NCI-H446 treated with DMSO at 0.1 percent for 48 hours (cell line): ENCODE measurements around the gene CACNA2D1.

Experiments used
- DNase-seq: peaks from one replicate; lab custom pipeline; 2025; lab: John Stamatoyannopoulos, UW

Gene CACNA2D1

DNA sequence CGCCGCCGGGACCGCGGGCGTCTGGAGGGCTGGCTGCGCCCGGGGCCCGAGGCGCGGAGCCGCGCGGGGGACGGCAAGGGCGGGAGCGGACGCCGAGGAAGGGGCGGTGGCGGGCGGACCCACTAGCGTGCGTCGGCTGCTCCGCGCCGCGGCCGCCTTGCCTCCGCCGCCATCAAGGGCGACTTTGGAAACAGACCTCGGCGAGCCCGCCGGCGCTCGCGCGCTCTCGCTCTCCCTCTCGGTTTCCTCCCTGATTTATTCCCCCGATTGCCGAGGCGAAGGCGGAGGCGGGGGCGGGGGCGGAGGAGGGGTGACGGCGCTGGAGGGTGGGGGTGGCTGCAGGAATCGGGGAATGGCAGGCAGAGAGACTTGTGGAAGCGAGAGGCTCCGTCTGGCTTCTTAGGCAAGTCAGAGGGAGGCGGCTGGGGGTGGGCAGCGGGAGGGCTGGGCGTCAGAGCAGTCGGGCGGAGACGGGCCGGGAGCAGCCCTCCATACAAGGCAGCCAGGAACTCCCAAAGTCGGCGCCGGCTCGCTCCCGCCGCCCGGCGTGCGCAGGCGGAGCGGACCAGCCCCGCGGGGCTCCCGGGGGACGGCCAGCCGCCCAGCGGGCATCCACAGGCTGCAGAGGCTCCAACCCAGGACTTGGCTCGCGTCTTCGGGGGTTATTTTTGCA is at the start of gene CACNA2D1:
Gene CACNA2D1 (minus strand): TSS at position 231 of the 673 bp plus-strand sequence.
- peak; percentile 83 for DNase-seq

DNA sequence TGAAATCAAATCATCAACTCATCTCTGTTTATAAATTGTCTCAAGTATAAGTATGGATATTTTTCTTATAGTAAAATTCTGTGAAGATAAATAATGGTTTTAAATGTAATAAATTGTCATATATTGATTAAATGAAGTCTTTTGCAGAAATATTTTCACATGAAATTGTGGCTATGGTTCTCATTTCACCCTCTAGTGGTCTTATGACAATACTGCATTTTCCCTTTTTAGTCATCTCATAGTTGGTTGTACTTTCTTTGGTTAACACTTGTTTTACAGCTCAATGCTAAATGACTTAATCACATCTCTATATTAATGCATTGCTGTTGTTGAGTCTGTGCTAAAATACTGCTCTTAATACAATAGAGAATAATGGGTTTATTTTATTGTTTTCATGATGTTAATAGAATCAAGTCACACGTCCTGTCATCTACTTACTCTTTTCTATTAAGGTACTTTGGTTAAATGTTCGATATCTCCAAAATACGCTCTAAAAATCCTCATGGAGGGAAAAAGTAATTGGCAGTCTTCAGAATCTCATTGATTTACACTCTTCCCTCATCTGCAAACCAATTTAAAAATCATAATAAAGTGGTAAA is 38.0 kb upstream of the CACNA2D1 start:
- peak; percentile 6 for DNase-seq

DNA sequence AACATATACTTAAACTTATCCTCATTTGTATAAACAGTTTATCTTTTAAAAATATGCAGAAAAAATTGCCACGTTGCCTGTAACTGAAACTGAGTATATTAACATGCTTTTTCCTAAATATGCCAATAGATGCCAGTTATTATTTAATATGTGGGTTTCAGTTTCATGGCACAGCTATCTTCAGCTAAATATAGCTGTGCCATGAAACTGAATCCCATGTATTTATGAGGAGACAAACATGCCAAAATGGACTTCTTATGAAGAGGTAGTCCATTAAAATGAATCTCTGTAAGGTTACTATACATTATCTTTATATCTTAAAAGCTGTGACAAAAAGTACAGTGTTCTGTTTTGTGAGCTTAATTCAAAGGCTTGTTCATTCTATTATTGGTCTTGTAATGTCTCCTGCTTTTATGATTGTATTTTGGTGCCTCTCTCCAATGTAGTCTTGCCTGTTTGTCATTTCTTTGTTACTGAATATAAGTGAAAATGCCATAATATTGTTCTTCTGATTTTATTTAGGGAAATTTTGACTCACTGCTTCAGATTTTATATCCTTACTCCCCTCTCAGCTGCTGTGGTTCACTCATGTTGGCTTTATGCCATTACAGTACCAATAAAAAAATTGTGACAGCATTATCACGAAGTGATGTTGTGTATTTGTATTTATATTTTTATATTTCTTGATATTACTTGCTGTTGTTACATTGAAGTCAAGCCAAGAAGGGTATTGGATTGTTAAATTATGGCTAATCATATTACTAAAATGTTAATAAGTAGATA is 34.3 kb upstream of the CACNA2D1 start:
- DNase-seq: no peak

DNA sequence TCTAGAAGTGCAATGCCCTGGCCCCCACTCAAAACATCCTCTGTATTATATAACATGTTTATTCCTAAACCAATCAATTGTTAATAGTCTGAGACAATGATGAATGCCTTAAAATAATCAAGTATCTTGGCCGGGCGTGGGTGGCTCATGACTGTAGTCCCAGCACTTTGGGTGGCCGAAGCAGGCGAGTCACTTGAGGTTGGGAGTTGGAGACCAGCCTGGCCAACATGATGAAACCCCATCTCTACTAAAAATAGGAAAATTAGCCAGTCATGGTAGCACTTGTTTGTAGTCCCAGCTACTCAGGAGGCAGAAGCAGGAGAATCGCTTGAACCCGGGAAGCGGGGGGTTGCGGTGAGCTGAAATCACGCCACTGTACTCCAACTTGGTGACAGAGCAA is 29.4 kb upstream of the CACNA2D1 start:
- no peak for DNase-seq

DNA sequence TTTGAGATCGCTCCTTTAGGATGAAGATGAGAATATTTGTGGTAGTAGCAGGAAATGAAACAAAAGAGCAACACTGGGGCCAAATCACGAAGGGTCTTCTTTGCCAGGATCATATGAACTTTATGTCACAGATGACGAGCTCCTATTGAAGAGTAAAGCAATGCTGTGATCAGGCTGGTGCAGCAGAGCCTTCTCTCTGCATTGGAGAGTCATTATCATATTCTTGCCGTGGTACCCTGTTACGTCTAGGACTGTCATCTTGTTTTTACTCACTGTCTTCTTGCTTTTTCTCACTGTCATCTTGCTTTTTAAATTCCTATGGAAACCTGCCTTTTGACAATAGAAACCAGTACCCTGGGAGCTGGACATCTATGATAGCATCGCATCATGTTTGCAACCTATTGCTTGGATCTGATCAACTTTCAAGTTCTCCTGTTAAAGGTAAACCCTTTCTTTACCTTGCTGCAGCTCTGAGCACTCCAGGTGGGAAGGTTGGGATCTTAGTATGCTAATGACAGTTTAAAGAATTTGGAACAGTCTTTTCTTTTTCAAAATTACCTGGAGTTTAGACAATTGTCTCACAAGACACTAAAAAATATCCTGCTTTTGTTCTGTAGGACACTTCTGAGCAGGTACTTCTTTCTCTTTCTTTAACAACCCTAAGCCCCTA is 27.9 kb upstream of the CACNA2D1 start:
- no peak for DNase-seq

DNA sequence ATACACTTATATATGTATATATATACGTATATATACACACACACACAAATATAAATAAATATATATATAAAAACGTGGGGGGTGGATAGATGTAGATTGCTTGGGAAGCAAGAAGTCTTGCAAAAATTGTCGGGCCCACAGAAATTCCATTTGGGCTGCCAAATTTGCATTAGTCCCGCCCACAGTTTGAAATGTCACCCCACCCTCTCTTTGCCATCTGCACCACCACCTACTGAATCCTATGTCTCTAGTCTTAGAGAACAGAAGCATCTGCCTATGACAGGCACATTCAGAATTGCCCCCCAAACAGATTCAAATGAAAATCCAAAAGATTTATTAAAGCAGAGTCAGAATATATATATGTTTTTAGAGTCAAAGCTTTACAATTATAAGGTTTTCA is 25.6 kb upstream of the CACNA2D1 start:
- no peak for DNase-seq

DNA sequence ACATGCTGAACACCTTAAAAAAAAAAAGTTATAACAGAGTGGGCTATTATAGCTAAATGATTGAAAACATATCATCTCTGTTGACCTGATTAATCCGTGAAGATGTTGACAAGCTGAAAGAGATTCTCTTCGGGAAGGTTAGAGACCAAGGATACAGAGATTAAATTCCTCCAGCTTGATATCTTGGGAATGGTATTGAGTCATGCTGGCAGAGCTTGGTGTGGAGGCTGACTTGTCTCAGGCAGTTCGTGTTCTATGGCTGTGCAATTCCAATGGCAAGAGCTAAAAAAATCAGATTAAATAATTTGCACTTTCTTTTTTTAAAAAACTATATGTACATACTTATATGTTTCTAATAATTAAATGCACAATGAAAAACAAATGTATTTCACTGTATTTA is 24.9 kb upstream of the CACNA2D1 start:
- DNase-seq: no peak

DNA sequence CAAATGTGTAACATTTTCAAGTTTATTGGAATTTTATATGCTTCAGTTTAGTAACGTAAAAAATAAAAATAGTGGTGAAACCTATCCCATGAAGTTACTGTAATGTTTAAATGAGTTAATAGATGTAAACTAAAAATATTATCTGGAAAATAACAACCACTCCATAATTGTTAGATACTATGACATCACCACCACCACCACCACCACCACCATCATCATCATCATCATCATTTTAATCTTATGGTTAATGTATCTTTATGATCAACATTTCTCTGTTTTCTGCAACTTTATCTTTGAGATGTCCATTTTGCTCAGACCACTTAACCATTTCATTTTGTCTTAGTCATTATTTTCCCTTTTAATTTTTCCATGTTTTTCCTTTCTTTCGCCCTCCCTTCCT is 23.4 kb upstream of the CACNA2D1 start:
- no peak for DNase-seq

DNA sequence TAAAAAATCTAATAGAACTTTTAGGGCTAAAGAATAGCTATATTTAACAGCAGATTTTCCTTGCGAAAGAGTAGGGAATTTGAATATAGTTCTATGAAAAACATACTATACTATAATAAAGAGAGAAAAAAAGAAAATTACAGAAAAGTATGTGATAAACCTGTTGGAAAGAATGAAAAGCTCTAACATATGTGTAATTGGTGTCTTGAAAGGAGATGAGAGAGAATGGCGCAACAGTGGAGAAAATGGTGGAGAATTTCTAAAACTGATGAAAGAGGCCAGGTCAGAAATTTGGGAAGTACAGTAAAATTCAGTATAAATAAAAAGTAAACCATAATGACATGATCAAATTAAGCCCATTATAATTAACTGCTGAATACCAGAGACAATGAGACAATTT is 20.8 kb upstream of the CACNA2D1 start:
- no peak for DNase-seq

DNA sequence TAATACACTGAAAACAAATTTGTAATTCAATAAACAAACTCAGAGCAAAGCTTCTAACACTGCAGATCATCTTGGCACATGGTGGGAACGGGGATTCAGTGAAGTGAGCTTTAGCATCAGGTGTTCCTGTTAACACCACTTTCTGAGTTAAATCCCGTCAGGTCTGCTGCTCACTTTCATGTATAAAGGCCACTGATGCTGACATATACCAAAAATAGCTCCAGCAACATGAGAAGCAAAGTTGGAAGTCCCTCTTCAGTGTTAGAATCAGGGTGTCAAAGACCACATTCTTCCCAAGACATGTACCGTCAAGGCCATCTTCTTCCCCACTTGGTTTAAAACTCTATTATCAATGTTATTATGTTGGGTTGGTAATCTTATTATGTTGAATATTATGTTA is 11.7 kb upstream of the CACNA2D1 start:
- no peak for DNase-seq

DNA sequence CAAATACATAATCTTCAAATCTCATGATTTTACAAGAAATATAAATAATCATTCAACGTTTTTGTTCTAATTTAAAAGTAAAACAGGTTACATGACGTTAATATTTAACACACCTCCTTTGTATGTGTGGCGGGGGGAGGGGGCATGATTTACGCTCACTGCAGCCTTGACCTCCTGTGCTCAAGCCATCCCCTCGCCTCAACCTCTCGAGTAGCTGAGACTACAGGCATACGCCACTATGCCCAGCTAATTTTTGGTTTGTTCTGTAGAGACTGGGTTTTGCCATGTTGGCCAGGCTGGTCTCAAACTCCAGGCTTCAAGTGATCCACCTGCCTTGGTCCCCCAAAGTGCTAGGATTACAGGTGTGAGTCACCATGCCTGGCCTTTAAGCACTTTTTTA is 7.2 kb upstream of the CACNA2D1 start:
- no peak for DNase-seq

DNA sequence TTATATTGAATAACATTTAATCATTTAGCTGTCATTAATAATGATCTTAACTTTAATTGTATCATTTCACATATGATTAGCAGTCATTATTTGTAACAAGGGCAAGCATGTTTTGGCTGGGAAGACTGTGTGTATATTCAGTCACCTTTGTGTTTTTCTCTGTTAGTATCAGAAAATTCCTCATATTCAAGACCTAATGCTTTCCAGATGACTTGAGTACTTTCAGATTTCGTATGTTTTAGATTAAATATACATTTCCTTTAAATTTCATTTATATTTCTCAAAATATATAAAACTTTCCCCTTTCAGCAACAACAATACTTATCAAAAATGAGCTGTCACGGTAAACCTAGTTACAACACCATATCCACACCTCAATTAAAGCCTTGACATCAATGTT is 6.3 kb upstream of the CACNA2D1 start:
- no peak for DNase-seq

DNA sequence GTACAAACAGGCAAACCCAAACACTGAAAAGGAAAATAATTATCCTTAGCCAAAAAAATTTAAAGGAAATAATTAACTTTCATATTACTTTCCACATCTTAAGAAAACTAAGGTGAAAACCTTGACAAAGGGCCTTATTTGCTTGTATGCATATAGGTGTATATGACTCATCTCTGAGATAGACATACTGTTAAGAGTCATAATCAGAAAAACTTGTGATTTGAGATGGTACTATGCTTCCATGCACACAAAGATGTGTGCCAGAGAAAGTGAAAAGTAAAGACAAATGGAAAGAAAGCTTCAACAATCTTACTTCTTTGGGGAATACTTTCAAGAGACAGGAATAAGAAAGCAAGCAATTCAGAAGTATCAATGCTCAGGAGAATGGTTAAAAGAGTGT is 3.3 kb upstream of the CACNA2D1 start:
- DNase-seq: no peak

DNA sequence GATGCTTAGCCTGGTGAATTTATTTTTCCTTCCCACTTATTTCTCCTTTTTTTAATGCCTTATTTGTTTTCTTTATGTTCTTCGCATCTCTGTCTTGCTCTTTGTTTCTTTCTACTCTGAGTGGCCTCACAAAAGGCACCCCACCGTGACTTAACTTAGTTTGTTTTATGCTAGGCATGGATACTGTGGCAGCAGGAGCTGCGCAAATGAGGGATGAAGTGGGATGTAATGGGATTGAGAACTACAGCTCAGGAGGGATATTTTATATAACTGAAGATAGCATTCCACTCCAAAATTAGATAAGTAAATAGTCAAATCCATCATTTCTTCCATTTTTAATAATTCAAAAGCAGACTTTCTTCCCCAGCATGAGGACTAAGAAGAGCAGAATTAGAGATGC is 1.7 kb upstream of the CACNA2D1 start:
- no peak for DNase-seq

DNA sequence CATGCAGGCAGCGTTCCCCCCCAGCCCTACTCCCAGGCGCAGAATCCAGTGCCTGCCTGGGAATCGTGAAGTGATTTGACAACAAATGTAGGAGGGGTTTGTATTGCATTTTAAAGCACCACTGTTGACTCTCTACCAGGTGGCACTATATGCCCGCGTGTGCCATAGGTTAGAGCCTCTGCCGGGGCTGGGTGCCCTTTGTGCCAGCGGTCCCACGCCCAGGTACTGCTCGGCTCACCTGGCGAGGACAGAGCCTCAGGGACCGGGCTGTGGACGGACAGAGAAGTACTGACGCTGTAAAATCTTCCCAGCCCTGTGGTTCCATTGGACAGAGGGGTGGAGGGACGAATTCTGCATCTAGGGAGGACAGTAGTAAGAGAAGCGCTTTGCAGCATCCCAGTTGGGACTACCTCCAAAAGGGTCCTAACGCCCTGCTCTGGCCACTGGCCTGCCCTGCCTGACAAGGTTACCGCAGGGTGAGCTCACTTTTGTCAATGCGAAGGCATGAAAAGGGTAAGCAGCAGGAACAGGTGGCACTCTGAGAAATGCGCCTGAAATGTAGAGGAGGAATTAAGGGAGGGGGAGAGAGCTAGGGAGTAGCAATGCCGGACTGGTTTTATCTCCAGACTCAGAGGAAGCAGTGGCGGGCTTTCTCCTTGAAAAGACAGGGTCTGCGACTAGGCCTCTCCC is 788 bp upstream of the CACNA2D1 start:
- no peak for DNase-seq

DNA sequence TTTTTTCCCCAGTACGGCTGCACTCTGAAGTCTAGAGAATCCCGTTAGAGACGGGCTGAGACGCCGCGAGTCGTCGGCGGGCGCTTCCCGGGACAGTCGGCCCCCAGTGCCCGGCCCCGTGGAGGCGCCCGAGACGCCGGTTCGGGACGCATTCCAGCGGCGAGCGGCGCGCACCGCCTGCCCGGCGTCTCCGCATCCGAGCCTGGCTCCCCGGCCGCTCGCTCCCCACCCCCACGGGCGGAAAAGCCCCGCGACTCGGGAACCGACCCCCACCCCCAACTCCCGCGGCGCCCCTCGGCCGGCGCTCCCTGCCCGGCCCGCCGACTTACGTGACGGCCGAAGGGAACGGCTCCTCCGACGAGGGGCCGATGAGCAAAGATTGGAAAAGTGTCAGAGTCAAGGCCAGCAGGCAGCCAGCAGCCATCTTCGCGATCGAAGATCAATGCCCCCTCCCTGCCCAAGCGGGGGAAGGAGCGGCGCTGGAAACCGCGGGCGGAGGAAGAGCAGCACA is 486 bp downstream of the CACNA2D1 start:
- DNase-seq: peak; percentile 49

DNA sequence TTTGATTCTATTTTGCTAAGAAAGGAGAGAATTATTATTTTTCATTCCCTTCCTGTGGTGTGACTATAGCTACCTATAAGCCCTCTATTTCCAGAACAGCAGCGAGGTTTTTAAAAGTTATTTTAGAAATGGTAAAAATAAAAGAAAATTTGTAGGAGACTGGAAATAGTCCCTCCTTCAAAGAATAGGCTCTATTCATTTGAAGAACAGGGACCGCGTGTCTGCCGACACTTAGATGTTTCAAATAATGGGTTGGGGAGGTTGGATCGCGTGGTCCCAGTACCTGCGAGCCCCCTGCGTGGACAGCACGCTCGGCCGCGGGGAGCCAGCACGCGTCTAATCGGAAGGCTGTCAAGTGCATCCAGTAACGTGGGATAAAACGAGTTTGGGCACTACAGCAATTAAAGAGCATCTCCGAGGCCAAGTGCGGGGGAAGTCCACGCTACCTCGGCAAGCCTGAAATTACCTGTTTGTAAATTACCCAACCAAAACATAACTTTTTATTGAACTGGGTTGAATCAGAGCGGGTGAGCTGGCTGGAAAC is 1.0 kb downstream of the CACNA2D1 start:
- DNase-seq: no peak

DNA sequence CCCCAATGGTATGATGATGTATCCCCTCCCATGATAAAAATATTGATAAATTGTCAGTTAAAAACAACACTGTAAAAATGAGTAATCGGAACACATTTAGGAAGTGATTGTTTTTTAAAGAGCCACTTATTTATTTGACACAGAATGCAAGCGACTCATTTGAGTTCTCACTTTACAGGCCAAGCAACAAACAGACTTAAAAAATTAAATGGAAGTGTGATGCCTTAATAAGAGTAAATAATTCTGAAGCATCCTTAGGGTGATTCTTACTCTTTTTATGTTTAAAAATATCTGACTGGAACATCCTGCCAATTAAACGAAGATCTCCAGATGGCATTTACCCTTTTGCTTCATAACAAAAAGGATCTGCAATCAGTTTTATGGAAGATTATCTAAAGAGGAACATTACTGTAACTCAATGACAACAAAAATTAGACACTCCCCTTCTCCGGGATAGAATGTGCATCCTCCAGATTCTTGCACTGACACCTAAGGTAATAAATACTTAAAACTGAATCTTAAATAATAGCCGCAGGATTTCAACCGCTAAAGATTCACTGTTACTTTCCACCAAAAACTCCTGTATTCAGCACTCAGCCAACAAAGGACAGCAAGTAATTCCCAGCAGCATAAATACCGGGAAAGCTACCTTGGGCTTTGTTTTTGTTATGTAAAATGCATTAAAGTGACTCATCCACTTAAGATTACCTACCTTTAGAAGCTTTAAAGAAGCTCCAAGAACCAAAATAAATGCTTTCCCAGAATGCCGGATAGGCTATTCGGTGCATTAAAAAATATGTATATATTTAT is 1.7 kb downstream of the CACNA2D1 start:
- no peak for DNase-seq

DNA sequence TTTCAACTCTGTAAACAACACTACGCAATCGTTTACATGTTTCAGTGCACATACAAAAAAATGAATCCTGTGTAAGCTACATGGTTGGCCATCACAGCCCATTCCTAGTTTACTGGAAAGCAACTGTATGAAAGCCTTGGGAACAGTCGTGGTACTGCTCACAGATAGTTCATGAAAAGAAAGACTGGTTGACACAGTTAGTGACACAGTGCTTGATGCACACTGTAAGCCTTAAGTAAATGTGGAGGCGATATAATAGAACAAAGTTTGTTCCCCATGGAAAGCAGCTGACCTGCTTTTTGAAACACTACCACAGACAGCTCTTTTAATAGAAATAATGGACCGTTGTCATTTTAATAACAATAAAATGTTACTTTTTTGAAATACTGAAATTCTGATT is 5.1 kb downstream of the CACNA2D1 start:
- no peak for DNase-seq

DNA sequence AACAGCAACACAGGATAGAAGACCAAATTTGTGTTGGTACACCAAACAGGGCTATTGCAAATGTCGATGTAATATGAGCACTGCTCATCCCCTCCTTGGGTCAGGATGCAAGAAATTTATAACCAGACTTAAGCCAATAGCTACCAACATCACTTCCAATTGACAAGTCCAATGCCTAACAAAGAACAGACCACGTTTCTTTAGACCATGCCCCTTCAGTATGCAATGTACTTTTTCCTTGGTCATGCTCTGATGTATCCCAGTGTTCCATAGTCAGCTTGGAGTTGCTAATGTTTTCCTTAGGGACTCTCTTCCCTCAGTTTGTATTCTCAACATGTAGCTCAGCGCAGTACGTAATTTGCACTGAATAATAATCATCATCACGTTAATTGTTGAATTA is 7.8 kb downstream of the CACNA2D1 start:
- DNase-seq: no peak
